Muscle layer of duodenum (tissue), 2 donors: Measurements from ENCODE around the gene SEC14L2.

Source experiments
- H3K27ac ChIP-seq: one replicate; pipeline ENCODE4 v1.7.0; 2013; ENCODE audit warnings: mild to moderate bottlenecking, low read length
- H3K27me3 ChIP-seq: one replicate; pipeline ENCODE4 v1.7.0; 2013; ENCODE audit warnings: low read depth, mild to moderate bottlenecking, control low read depth, low read length
- H3K36me3 ChIP-seq, 2 donors: one replicate each; pipeline ENCODE4 v1.7.0; 2013; ENCODE audit warnings: low read length in 2 of 2, control low read depth in 1 of 2, mild to moderate bottlenecking in 1 of 2; ENCODE audit not compliant: insufficient read depth in 2 of 2, control insufficient read depth in 1 of 2
- H3K4me1 ChIP-seq, 2 donors: one replicate each; pipeline ENCODE4 v1.7.0; 2013; ENCODE audit warnings: low read length in 2 of 2, mild to moderate bottlenecking in 2 of 2, control low read depth in 1 of 2, moderate library complexity in 1 of 2; ENCODE audit not compliant: insufficient read depth in 2 of 2, control insufficient read depth in 1 of 2
- H3K4me3 ChIP-seq, 2 donors: one replicate each; pipeline ENCODE4 v1.7.0; 2013; ENCODE audit warnings: low read length in 2 of 2, low read depth in 1 of 2, mild to moderate bottlenecking in 1 of 2
- H3K9me3 ChIP-seq, 2 donors: one replicate each; pipeline ENCODE4 v1.7.0; 2013; ENCODE audit warnings: low read length in 2 of 2, control low read depth in 1 of 2, mild to moderate bottlenecking in 1 of 2; ENCODE audit not compliant: control insufficient read depth in 1 of 2
- donor health status: healthy.

SEC14L2 gene

DNA sequence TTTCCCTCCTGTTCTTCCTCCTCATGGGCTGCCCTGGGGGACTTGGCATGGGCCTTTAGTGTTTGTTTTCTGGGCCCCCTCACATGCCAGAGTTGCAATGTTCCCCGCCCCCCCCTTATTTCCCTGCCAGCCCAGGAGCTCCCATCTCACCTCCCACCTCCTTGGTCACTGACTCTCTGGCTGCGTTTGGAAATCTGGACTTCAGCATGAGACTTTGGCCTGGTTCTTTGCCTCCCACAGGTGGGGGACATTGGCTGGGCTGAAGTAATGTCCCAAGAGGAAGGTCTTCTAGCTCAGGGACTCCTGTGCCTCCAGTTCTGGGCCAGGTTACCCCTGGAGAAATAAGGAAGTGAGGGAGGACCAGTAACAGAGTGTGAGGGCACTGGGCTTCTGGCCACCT, 35.7 kb downstream of the SEC14L2 start:
- Histone ChIP-seq H3K27me3 (no peaks in the 10 kb centered on the region), H3K4me3 (no peak overlapping the region), H3K4me1 (no peaks in the 10 kb centered on the region), H3K27ac (no peak overlapping the region), H3K36me3 (no peaks in the 10 kb centered on the region), H3K9me3 (no peaks in the 10 kb centered on the region)

DNA sequence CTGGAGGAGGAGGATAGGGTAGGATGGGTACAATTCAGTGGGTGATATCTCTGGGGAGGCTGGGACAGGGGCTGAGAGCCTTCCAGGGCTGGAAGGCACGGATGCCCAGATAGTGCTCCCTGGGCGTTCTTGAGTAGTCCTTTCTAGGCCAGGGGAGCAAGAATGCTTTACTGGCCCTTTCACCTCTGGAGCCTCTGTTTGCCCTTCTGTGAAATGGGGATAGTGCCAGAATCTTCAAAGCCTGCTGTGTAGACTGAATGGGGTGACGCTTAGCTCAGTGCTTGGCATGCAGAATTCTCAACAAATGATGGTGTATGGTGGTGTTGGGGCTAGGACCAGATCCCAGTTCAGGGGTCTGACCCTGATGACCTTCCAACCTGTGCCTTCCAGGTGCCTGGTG, 36.4 kb downstream of the SEC14L2 start:
- Histone ChIP-seq H3K27me3 (peaks cover 2% of the 10 kb centered on the region), H3K4me1 (no peaks in the 10 kb centered on the region), H3K9me3 (no peaks in the 10 kb centered on the region), H3K27ac (no peak overlapping the region), H3K4me3 (no peak overlapping the region), H3K36me3 (no peaks in the 10 kb centered on the region)

DNA sequence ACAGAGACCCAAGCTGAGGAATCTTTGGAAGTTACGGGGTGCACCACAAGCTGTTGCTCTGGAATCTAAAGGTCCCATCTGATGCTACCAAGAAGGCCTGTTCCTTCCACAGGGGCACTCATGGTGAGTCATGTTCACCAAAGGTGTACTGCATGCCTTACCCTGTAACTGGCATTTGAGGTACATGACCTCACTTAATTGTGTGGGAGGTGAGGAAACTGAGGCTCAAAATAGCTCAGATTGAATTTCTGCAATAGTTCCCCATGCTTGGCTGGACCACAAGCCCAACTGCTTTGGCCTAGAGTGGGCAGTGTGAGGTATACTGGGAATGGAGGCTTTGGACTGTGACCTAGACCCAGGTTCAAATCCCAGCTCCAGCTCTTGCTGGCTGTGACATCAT, 37.0 kb downstream of the SEC14L2 start:
- Histone ChIP-seq H3K27me3 (peaks cover 3% of the 10 kb centered on the region), H3K27ac (no peak overlapping the region), H3K36me3 (no peaks in the 10 kb centered on the region), H3K4me3 (no peak overlapping the region), H3K9me3 (no peaks in the 10 kb centered on the region), H3K4me1 (no peaks in the 10 kb centered on the region)

DNA sequence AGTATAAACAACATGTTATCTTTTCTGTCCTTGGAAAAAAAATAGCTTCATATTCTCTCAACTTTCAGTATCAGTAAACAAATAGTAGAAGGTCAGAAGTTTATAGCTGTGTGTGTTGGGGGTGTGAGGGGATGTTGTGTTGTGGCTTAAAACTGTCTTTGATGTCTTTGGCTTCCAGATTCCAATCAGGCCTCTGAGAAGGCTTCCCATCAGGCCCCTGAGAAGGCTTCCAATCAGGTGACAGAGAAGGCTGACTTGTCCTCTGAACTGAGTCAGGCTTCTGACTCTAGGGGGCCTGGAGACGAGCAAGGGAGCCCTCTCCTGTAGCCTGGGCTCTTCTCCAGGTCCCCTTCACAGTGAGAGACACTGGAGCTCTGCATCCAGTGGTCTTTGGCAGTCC, 38.0 kb downstream of the SEC14L2 start:
- no peaks in the 10 kb centered on the region for H3K9me3 ChIP-seq
- H3K27ac ChIP-seq, result no peak overlapping the region

DNA sequence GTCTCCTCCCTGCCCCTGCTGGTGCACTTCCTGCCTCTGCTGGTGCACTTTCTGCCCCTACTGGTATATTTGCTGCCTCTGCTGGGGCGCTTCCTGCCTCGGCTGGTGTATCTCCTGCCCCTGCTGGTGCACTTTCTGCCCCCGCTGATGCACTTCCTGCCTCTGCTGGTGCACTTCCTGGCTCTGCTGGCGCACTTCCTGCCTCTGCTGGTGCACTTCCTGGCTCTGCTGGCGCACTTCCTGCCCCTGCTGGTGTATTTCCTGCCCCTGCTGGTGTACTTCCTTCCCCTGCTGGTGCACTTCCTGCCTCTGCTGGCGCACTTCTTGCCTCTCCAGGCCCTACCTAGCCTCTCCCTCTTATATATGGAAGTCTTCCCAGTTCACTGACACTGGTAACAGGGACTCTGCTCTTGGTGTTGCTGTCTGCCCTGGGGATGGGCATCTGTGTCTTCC, 38.9 kb downstream of the SEC14L2 start:
- Histone ChIP-seq H3K4me3 (no peak overlapping the region), H3K36me3 (no peaks in the 10 kb centered on the region), H3K27ac (no peak overlapping the region), H3K9me3 (no peaks in the 10 kb centered on the region), H3K4me1 (no peaks in the 10 kb centered on the region), H3K27me3 (peaks cover 3% of the 10 kb centered on the region)

More for the DNA sequence above, 38.0 kb downstream of the SEC14L2 start:
- H3K4me1 ChIP-seq, result no peaks in the 10 kb centered on the region
- peaks cover 3% of the 10 kb centered on the region for H3K27me3 ChIP-seq
- H3K36me3 ChIP-seq, result no peaks in the 10 kb centered on the region
- H3K4me3 ChIP-seq, result no peak overlapping the region

DNA sequence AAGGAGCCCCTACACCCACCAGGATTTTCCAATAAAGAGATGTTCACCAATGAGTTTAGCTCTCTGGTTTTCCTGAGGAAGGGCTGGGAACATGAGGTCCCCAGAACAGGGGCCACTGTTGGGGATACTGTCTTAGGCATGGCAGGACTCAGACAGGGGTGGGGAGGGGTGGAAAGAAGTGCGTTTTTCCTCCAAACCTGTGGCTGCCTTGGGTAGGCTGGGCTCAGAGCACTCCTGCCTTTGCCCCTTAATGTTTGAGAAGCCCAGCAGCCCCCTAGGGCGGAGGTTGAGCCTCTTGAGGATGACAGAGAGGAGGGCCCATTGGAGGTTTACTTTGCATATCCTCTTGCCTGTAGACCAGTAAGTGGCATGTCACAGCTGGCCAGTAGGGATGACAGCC, 39.4 kb downstream of the SEC14L2 start:
- H3K4me3 ChIP-seq, result no peak overlapping the region
- no peaks in the 10 kb centered on the region for H3K4me1 ChIP-seq
- H3K9me3 ChIP-seq, result no peaks in the 10 kb centered on the region
- H3K27ac ChIP-seq, result no peak overlapping the region
- H3K36me3 ChIP-seq, result no peaks in the 10 kb centered on the region
- H3K27me3 ChIP-seq, result peaks cover 3% of the 10 kb centered on the region

DNA sequence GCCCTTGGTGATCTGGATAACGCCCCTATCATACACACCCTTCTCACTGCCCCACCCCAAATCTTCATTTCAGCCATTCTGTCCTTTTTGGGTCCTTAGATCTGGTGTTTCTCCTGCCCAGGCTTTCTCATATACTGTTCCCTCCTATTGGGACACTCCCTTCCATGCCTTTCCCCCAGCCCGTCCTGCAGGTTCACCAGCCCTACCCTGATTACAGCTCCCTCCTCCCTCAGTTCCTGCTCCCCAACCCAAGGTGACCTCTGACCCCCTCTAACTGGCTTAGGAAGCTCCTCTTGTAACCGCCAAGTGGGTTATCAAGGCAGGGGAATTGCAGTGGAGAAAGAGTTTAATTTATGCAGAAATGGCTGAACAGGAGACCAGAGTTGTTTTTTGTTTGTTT, 41.7 kb downstream of the SEC14L2 start:
- Histone ChIP-seq H3K4me1 (no peaks in the 10 kb centered on the region), H3K27ac (no peak overlapping the region), H3K4me3 (no peak overlapping the region), H3K27me3 (peaks cover 3% of the 10 kb centered on the region), H3K36me3 (no peaks in the 10 kb centered on the region), H3K9me3 (no peaks in the 10 kb centered on the region)

DNA sequence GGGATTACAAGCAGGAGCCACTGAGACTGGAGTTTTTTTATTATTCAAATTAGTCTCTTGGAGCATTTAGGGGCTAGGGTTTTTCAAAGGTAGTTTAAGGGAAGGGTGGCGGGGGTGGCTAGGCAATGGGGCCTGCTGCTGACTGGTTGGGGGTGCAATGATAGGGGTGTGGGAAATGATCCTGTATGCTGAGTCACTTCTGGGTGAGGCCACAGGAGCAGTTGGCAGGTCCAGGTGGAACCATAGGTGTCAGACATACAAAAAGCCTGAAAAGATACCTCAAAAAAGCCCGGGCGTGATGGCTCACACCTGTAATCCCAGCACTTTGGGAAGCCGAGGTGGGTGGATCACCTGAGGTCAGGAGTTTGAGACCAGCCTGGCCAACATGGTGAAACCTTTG, 42.4 kb downstream of the SEC14L2 start:
- Histone ChIP-seq H3K4me3 (no peak overlapping the region), H3K4me1 (no peaks in the 10 kb centered on the region), H3K27me3 (peaks cover 3% of the 10 kb centered on the region), H3K9me3 (no peaks in the 10 kb centered on the region), H3K27ac (no peak overlapping the region), H3K36me3 (no peaks in the 10 kb centered on the region)

DNA sequence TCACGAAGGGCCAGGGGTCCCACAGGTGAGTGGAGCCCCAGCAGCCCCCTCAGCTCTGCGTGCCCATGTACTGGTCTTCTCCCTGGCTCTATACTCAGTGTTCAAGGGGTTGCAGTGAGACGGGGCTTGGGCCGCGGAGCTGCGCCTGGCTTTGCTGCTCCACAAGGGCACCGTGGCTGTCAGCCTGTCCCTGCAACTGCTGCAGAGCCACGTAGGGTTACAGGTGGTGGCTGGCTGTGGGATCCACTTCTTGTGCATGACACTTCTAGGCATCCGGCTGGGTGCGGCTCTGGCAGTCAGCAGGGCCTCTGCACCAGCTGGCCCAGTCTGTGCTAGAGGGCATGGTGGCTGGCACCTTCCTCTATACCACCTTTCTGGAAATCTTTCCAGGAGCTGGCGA, 43.0 kb downstream of the SEC14L2 start:
- H3K4me3 ChIP-seq, result no peak overlapping the region
- H3K4me1 ChIP-seq, result no peaks in the 10 kb centered on the region
- peaks cover 3% of the 10 kb centered on the region for H3K27me3 ChIP-seq
- no peak overlapping the region for H3K27ac ChIP-seq
- H3K36me3 ChIP-seq, result no peaks in the 10 kb centered on the region
- no peaks in the 10 kb centered on the region for H3K9me3 ChIP-seq

DNA sequence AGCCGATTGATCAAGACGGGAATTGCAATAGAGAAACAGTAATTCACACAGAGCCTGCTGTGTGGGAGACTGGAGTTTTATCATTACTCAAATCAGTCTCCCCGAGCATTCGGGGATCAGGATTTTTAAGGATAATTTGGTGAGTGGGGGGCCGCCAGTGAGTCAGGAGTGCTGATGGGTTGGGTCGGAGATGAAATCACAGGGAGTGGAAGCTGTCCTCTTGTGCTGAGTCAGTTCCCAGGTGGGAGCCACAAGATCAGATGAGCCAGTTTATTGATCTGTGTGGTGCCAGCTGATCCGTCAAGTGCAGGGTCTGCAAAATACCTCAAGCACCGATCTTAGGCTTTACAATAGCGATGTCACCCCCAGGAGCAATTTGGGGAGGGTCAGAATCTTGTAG, 44.3 kb downstream of the SEC14L2 start:
- Histone ChIP-seq H3K27me3 (peaks cover 3% of the 10 kb centered on the region), H3K36me3 (no peaks in the 10 kb centered on the region), H3K4me1 (no peaks in the 10 kb centered on the region), H3K9me3 (no peaks in the 10 kb centered on the region), H3K27ac (no peak overlapping the region), H3K4me3 (no peak overlapping the region)

DNA sequence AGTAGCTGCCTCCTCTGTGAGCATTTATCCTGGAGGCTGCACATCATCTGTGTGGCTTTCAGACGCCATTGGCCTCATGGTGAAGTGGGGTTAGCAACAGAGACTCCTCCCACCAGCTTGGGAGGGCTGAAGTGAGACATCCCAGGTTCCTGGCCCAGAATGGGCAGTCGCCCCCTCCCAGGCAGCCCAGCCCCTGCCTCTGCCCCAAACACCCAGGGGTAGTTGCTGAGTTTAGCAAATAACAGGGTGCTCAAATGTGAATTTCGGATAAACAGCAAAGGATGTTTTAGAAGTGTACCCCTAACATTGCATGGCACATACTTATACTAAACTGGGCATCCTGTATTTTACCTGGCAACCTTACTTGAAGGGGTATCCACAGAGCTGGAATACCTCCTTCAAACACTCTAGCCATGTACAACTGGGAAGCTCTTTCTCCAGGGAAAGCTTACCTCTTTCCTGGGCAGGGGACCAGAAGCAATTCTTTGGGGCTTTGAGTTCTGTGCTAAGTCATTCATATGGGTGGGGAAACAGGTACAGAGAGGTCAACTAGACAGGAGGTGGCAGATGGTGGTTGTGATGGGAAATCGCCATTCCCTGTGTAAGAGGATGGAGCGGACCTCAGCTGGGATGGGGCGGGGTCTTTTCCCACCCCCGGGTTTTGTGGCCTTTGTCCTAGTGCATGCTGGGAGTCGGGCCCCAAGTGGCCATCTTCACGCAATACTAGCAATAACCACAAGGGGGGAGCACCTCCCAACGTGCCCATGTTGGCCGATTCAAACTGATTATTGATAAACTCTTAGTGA, 48.0 kb downstream of the SEC14L2 start:
- Histone ChIP-seq H3K27ac (no peak overlapping the region), H3K9me3 (no peaks in the 10 kb centered on the region), H3K27me3 (no peaks in the 10 kb centered on the region), H3K36me3 (no peaks in the 10 kb centered on the region), H3K4me1 (no peaks in the 10 kb centered on the region), H3K4me3 (no peak overlapping the region)
